HepG2 (cell line): ENCODE results near the gene KLF5. TPM values are rescaled to one million over a fixed set of nuclear protein-coding genes. Genes with fewer than 3 reads are reported as not detected.

Source experiments
- ATAC-seq: fragments of 200-7000 bp; cut with Tn5 transposase; 3 replicates; pipeline ENCODE4 v1.9.1; 2020; ENCODE audit warnings: mild to moderate bottlenecking, moderate library complexity
- BruUV-seq: library from RNA; stranded (reverse); fragments of 400-500 nt; replicated peaks from 2 replicates; lab custom pipeline; 2021; lab: Mats Ljungman, UMichigan
- CTCF ChIA-PET: fragments of 300-600 bp; formaldehyde crosslinking; extraction: SDS; loops from one replicate; lab custom pipeline; 2021; ENCODE audit warnings: low total read pairs, inconsistent platforms, low intra/inter-chr PET ratio; lab: Yijun Ruan, JAX
- POLR2A ChIA-PET: fragments of 350-600 bp; sonication (Branson Sonifier 250); formaldehyde crosslinking; loops from one replicate; lab custom pipeline; 2020; ENCODE audit warnings: antibody characterized with exemption, inconsistent platforms; lab: Yijun Ruan, JAX
- DNase-seq: peaks from one replicate; pipeline ENCODE4 v3.0.0-alpha.2; 2015; ENCODE audit warnings: low spot score
- FAIRE-seq: peaks from 3 replicates; lab custom pipeline; 2011; peaks lifted over from hg19 to GRCh38; lab: Jason Lieb, UNC
- H2AFZ ChIP-seq: one replicate; pipeline ENCODE4 v1.6.1; 2011; ENCODE audit warnings: low read length, inconsistent platforms
- H3K27ac ChIP-seq: fragments of 300-600 bp; 3 replicates; pipeline ENCODE4 v1.8.0; 2011; ENCODE audit warnings: mixed run types, mild to moderate bottlenecking, mixed read lengths, low read length, inconsistent platforms; ENCODE audit not compliant: insufficient read depth; ENCODE audit errors: extremely low read length
- H3K27me3 ChIP-seq, 2 experiments: fragments of 200-600 bp in 1 of 2; 2 replicates in 1 of 2; 3 replicates in 1 of 2; pipeline versions ENCODE4 v1.6.0 to v1.8.0; 2011; ENCODE audit warnings: low read length in 2 of 2, mild to moderate bottlenecking in 2 of 2, moderate library complexity in 2 of 2, inconsistent platforms in 1 of 2; ENCODE audit not compliant: insufficient read depth in 2 of 2, control insufficient read depth in 1 of 2
- H3K36me3 ChIP-seq, 2 experiments: fragments of 200-600 bp in 1 of 2; replicated peaks in 1 of 2; 2 replicates in 1 of 2; 3 replicates in 1 of 2; pipeline versions ENCODE4 v1.5.1 to v1.8.0; 2011; ENCODE audit warnings: low read length in 2 of 2, inconsistent platforms in 1 of 2; ENCODE audit not compliant: insufficient read depth in 2 of 2, control insufficient read depth in 1 of 2
- H3K4me1 ChIP-seq: 2 replicates; pipeline ENCODE4 v1.5.1; 2012; ENCODE audit warnings: low read length, inconsistent platforms; ENCODE audit not compliant: insufficient read depth
- H3K4me2 ChIP-seq: 2 replicates; pipeline ENCODE4 v1.6.0; 2011; ENCODE audit warnings: low read depth, low read length, inconsistent platforms
- H3K4me3 ChIP-seq, 3 experiments: fragments of 200-600 bp in 1 of 3; sonication (generic), shearing (Covaris generic) in 1 of 3; replicated peaks in 1 of 3; 2 replicates each; pipeline ENCODE4 v1.5.1; 2011 to 2016; ENCODE audit warnings: low read length in 3 of 3, inconsistent platforms in 2 of 3, low read depth in 2 of 3, mild to moderate bottlenecking in 2 of 3, control low read depth in 1 of 3, mixed read lengths in 1 of 3; ENCODE audit not compliant: insufficient read depth in 1 of 3
- H3K79me2 ChIP-seq: one replicate; pipeline ENCODE4 v1.6.1; 2011; ENCODE audit warnings: low read length, inconsistent platforms; ENCODE audit not compliant: insufficient read depth
- H3K9ac ChIP-seq: 2 replicates; pipeline ENCODE4 v1.6.0; 2011; ENCODE audit warnings: mild to moderate bottlenecking, low read depth, low read length, inconsistent platforms; ENCODE audit not compliant: insufficient read depth
- H3K9me3 ChIP-seq: 2 replicates; pipeline ENCODE4 v1.5.1; 2012; ENCODE audit warnings: mild to moderate bottlenecking, low read length
- H4K20me1 ChIP-seq: 2 replicates; pipeline ENCODE4 v1.6.0; 2011; ENCODE audit warnings: inconsistent platforms, mild to moderate bottlenecking, low read length, moderate library complexity; ENCODE audit not compliant: insufficient read depth
- BRCA1 ChIP-seq: sonication (generic); formaldehyde crosslinking; IDR thresholded peaks from 2 replicates; pipeline ENCODE4 v1.4.0; 2020; ENCODE audit warnings: missing genetic modification reagents
- CBX1 ChIP-seq: IDR thresholded peaks from one replicate; pipeline ENCODE4 v1.6.1; 2016; ENCODE audit warnings: antibody characterized with exemption, low read depth
- CREB1 ChIP-seq, 2 experiments: fragments of 450-650 bp in 1 of 2; IDR thresholded peaks; 2 replicates each; pipeline ENCODE4 v1.6.1; 2016 to 2017; ENCODE audit warnings: control low read depth in 1 of 2, mild to moderate bottlenecking in 1 of 2, missing compliant biosample characterization in 1 of 2, missing genetic modification characterization in 1 of 2
- EED ChIP-seq: sonication (generic); formaldehyde crosslinking; IDR thresholded peaks from 2 replicates; pipeline ENCODE4 v1.5.0; 2020; ENCODE audit warnings: mild to moderate bottlenecking, missing genetic modification reagents
- FOSL2 ChIP-seq: sonication (generic); formaldehyde crosslinking; IDR thresholded peaks from 2 replicates; pipeline ENCODE4 v1.4.0; 2020; ENCODE audit warnings: missing genetic modification reagents
- MAFF ChIP-seq: IDR thresholded peaks from 2 replicates; pipeline ENCODE4 v1.6.1; 2011; ENCODE audit warnings: low read depth, low read length, improper control_type of control experiment
- PCBP1 ChIP-seq: fragments of 200-400 bp; formaldehyde crosslinking; IDR thresholded peaks from 2 replicates; pipeline ENCODE4 v1.6.1; 2017; ENCODE audit warnings: mild to moderate bottlenecking, low read depth, low read length, borderline replicate concordance
- ZBTB8A ChIP-seq: sonication (generic); formaldehyde crosslinking; IDR thresholded peaks from 2 replicates; pipeline ENCODE4 v1.4.0; 2020; ENCODE audit warnings: mild to moderate bottlenecking, low read depth, missing genetic modification reagents, borderline replicate concordance
- ZNF30 ChIP-seq: sonication (generic); formaldehyde crosslinking; IDR thresholded peaks from 2 replicates; pipeline ENCODE4 v1.5.0; 2020; ENCODE audit warnings: mild to moderate bottlenecking, missing genetic modification reagents
- ZNF331 ChIP-seq: sonication (generic); formaldehyde crosslinking; IDR thresholded peaks from 2 replicates; pipeline ENCODE4 v1.4.0; 2020; ENCODE audit warnings: missing genetic modification reagents
- ZNF414 ChIP-seq: sonication (generic); formaldehyde crosslinking; IDR thresholded peaks from 2 replicates; pipeline ENCODE4 v1.5.0; 2020; ENCODE audit warnings: missing genetic modification reagents
- ZNF572 ChIP-seq: sonication (generic); formaldehyde crosslinking; IDR thresholded peaks from 2 replicates; pipeline ENCODE4 v1.5.1; 2020; ENCODE audit warnings: mild to moderate bottlenecking, missing genetic modification reagents
- ZNF577 ChIP-seq: sonication (generic); formaldehyde crosslinking; IDR thresholded peaks from 2 replicates; pipeline ENCODE4 v1.4.0; 2020; ENCODE audit warnings: mild to moderate bottlenecking, low read depth, missing genetic modification reagents, borderline replicate concordance
- WGBS: methylation state at CpG from one replicate; pipeline ENCODE4 v1.1.6; 2017; ENCODE audit warnings: low lambda C conversion rate; 5-methylcytosine and 5-hydroxymethylcytosine counted together
- in situ Hi-C: cut with HindIII; loops from 2 replicates; pipeline ENCODE4 v1.10.0; 2017; ENCODE audit warnings: low pct_unique_long_range_greater_than_20kb; ENCODE audit not compliant: extremely low pct_ligation_motif_present
- intact Hi-C: fragments of 100-400 bp; cut with micrococcal nuclease; formaldehyde crosslinking; loops from one replicate; pipeline ENCODE4 v1.10.0; 2022; ENCODE audit not compliant: unreplicated experiment
- polyA plus RNA-seq, 8 experiments: library from polyadenylated mRNA; depleted of rRNA in 3 of 8; stranded (reverse) in 7 of 8; unstranded in 1 of 8; fragments of >200 nt; fragmentation: Illumina TruSeq in 4 of 8; extraction: Trizol in 4 of 8; gene quantifications; 2 replicates each; pipeline versions ENCODE4 v1.2.1 to v1.2.3, GENCODE V29; 2011 to 2016; ENCODE audit warnings: low read depth in 4 of 8, missing spikeins in 1 of 8, mixed read lengths in 1 of 8; ENCODE audit not compliant: insufficient read depth in 1 of 8
- total RNA-seq, 5 experiments: library from RNA; depleted of rRNA; stranded (reverse); fragments of >200 nt; fragmentation: Illumina TruSeq; extraction: Trizol; gene quantifications; 2 replicates each; pipeline ENCODE4 v1.2.3, GENCODE V29; 2016; ENCODE audit warnings: low read depth in 1 of 5
- TF ChIP-seq, protein P1 (sequence below): sonication (generic); formaldehyde crosslinking; IDR thresholded peaks from 2 replicates; pipeline ENCODE4 v1.4.0; 2020; ENCODE audit warnings: missing genetic modification reagents, mild to moderate bottlenecking, borderline replicate concordance
- TF ChIP-seq, protein P2 (sequence below): IDR thresholded peaks from 2 replicates; pipeline ENCODE4 v1.6.1; 2012; ENCODE audit warnings: low read length, improper control_type of control experiment

KLF5 gene
- total and polyA plus RNA-seq, 2 of the 13 experiments (the other 11 are each of a cell fraction or from before 2014, with no cell fraction given) = 1.7 to 9.2 TPM

GRCh38 chr13:73101351-73102007, 42.7 kb downstream of the KLF5 start (continued):
- no peak for TF ChIP-seq MAFF

- WGBS = 56% methylated on average over 1 of the region's 1 CpG
- Histone ChIP-seq H3K4me1 (no peaks in the 10 kb centered on the region), H3K27me3 (peaks cover 0 to 1% of the 10 kb centered on the region in 2 experiments; a peak in 1 of 5 replicates), H3K4me2 (no peak overlapping the region), H3K79me2 (no peaks in the 10 kb centered on the region), H4K20me1 (no peaks in the 10 kb centered on the region), H3K27ac (no peak overlapping the region), H3K9me3 (no peaks in the 10 kb centered on the region), H2AFZ (no peak overlapping the region), H3K36me3 (no peaks in the 10 kb centered on the region), H3K4me3 (no peak overlapping the region), H3K9ac (no peak overlapping the region)
- ATAC-seq = no peak
- DNase-seq = no peak
- in situ Hi-C loops (no loop called here), intact Hi-C loops (no loop called here)
- ChIA-PET POLR2A (no interaction called here), CTCF (no interaction called here)
- no TSS peak for BruUV-seq
- FAIRE-seq = no peak
- TF ChIP-seq CBX1 = no peak
- TF ChIP-seq ZNF414 = no peak
- TF ChIP-seq CREB1 (IDR thresholded peaks at IDR 0.05) = no peak
- TF ChIP-seq CREB1 (CRISPR knock-in tag; IDR thresholded peaks at IDR 0.05) = no peak
- TF ChIP-seq, protein P1, sequence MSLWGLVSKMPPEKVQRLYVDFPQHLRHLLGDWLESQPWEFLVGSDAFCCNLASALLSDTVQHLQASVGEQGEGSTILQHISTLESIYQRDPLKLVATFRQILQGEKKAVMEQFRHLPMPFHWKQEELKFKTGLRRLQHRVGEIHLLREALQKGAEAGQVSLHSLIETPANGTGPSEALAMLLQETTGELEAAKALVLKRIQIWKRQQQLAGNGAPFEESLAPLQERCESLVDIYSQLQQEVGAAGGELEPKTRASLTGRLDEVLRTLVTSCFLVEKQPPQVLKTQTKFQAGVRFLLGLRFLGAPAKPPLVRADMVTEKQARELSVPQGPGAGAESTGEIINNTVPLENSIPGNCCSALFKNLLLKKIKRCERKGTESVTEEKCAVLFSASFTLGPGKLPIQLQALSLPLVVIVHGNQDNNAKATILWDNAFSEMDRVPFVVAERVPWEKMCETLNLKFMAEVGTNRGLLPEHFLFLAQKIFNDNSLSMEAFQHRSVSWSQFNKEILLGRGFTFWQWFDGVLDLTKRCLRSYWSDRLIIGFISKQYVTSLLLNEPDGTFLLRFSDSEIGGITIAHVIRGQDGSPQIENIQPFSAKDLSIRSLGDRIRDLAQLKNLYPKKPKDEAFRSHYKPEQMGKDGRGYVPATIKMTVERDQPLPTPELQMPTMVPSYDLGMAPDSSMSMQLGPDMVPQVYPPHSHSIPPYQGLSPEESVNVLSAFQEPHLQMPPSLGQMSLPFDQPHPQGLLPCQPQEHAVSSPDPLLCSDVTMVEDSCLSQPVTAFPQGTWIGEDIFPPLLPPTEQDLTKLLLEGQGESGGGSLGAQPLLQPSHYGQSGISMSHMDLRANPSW (CRISPR knock-in tag) = no peak
- TF ChIP-seq ZNF572 (CRISPR knock-in tag) = no peak
- no peak for TF ChIP-seq PCBP1
- no peak for TF ChIP-seq FOSL2 (CRISPR knock-in tag)
- TF ChIP-seq ZNF577 (CRISPR knock-in tag) = no peak
- TF ChIP-seq ZNF331 (CRISPR knock-in tag) = no peak
- no peak for TF ChIP-seq BRCA1 (CRISPR knock-in tag)
- TF ChIP-seq ZNF30 (CRISPR knock-in tag) = no peak
- TF ChIP-seq, protein P2, sequence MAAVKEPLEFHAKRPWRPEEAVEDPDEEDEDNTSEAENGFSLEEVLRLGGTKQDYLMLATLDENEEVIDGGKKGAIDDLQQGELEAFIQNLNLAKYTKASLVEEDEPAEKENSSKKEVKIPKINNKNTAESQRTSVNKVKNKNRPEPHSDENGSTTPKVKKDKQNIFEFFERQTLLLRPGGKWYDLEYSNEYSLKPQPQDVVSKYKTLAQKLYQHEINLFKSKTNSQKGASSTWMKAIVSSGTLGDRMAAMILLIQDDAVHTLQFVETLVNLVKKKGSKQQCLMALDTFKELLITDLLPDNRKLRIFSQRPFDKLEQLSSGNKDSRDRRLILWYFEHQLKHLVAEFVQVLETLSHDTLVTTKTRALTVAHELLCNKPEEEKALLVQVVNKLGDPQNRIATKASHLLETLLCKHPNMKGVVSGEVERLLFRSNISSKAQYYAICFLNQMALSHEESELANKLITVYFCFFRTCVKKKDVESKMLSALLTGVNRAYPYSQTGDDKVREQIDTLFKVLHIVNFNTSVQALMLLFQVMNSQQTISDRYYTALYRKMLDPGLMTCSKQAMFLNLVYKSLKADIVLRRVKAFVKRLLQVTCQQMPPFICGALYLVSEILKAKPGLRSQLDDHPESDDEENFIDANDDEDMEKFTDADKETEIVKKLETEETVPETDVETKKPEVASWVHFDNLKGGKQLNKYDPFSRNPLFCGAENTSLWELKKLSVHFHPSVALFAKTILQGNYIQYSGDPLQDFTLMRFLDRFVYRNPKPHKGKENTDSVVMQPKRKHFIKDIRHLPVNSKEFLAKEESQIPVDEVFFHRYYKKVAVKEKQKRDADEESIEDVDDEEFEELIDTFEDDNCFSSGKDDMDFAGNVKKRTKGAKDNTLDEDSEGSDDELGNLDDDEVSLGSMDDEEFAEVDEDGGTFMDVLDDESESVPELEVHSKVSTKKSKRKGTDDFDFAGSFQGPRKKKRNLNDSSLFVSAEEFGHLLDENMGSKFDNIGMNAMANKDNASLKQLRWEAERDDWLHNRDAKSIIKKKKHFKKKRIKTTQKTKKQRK = no peak
- no peak for TF ChIP-seq ZBTB8A (CRISPR knock-in tag)
- no peak for TF ChIP-seq EED (CRISPR knock-in tag)
Observed at GRCh38 chr13:73103238-73103637, 44.4 kb downstream of the KLF5 start.
